ENCODE data around the gene TTLL3.

TTLL3 gene

GRCh38 chr3:9808345-9809037, 1.6 kb upstream of the TTLL3 start:
- DNase-seq, result peak; percentile 36

DNA sequence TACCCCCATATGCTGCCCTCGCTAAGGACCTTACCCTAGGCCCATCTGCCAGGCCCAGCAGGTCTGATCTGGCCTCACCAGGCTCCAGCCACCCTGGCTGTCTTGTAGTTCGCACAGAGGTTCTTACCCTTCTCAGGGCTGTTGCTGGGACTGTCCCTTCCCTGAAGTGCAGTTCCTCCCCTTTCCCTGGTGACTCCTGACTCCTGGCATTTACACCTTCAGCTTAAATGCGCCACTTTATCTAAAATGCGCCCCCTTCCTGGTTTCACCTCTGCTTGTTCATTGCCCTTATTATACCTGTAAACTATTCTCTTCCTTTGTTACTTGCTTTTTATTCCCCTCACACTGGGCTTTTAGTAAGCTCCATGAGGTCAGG, 835 bp upstream of the TTLL3 start:
- DNase-seq, result no peak

DNA sequence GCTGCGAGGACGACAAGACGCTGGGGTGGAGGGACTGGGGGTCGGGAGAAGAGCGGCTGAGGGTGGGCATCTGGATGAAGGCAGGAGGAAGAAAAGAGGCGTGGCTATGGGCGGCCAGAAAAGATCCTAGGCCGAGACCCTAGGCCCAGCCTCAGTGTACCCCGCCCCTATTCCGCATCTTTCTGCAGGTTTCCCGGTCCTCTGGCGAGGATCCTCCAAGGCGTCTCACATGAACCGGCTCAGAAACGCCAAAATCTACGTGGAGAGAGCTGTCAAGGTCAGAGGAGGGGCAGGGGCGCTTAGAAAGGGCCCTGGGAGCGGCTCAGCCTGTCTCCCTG, 340 bp downstream of the TTLL3 start:
- DNase-seq, result no peak

- no peak for DNase-seq
Measured at GRCh38 chr3:9810846-9811245, 784 bp downstream of the TTLL3 start.

GRCh38 chr3:9812870-9813483, 2.9 kb downstream of the TTLL3 start:
- DNase-seq, result no peak

- no peak for DNase-seq
Measured at GRCh38 chr3:9815986-9816385, 5.9 kb downstream of the TTLL3 start.

- no peak for DNase-seq
Measured at GRCh38 chr3:9817436-9817835, 7.4 kb downstream of the TTLL3 start.

DNA sequence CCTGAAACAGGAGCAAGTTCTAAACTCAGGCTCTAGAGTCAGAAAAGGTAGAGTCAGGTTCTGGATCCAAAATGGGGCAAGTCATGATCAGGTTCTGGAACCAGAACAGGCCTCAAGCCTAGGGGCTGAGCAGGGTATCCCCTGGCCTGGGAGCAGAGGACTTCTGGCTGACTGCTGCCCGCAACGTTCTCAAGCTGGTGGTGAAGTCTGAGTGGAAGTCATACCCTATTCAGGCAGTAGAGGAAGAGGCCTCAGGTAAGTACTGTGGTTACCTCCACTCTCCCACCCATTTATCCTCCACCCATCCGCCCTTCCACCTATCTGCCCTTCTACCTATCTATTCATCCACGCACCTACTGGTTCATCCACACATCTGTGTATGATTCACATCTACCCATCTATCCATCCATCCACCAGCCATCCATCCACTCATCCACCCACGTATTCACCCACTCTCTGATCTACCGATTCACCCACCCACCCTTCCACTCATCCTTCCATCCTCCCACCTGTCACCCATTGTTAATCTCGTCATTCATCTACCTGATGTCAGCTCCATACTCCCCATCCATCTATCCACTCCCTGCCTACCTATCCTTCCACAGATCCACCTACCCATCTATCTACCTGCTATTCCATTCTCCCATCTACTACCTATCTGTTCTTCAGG, 8.7 kb downstream of the TTLL3 start:
- DNase-seq, result no peak

DNA sequence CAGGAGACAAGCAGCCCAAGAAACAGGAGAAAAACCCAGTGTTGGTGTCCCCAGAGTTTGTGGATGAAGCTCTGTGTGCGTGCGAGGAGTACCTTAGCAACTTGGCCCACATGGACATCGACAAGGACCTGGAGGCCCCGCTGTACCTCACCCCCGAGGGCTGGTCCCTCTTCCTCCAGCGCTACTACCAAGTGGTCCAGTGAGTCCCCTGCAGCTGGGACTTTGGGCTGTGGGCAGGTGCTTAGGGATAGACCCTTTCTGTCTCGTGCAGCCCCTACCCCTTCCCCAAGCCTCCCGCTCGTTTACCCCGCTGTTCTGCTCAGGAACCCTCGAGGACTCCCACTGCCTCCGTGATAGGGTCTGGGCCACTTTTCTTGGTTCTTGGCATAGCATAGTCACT, 10.5 kb downstream of the TTLL3 start:
- DNase-seq, result no peak

DNA sequence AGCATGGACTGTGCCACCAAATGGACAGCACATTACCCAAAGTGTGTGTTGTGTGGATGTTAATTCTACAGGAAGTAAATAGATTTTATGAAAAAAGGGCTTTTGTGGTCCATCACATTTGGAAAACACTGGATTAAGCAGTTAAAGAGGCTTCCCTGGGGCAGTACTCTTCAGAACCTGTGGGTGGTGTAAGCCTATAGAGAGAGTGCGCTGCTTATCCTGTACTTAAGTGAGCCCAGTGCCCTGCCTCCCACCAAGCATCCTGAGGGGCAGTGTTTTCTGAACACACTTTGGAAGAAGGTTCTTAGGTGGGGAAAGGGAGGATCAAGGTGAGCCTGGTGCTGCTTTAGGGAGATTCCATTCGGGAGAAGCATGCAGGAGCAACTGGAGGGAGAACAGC, 10.9 kb downstream of the TTLL3 start:
- no peak for DNase-seq

DNA sequence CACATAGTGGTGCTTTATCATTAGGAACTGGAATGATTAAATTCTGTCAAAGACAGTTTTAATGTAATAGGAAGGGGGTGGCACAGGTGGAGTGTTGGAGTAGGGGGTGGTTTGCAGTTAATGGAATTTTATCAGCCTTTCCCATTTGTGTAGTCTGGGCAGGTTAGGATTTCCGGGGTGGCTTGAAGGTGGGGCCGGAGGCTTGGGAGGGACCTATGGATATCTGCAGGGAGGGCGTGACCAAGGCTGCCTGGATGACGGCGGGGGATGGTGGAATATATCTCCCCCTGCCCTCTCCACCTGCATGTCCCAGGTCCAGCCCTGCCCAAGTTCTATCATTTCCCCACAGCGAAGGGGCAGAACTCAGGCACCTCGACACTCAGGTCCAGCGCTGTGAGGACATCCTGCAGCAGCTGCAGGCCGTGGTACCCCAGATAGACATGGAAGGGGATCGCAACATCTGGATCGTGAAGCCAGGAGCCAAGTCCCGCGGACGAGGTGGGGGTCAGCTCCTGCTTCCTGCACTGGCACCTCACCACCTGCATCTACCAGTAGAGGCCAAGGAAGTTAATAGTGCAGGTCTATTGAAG, 15.5 kb downstream of the TTLL3 start:
- DNase-seq, result no peak

DNA sequence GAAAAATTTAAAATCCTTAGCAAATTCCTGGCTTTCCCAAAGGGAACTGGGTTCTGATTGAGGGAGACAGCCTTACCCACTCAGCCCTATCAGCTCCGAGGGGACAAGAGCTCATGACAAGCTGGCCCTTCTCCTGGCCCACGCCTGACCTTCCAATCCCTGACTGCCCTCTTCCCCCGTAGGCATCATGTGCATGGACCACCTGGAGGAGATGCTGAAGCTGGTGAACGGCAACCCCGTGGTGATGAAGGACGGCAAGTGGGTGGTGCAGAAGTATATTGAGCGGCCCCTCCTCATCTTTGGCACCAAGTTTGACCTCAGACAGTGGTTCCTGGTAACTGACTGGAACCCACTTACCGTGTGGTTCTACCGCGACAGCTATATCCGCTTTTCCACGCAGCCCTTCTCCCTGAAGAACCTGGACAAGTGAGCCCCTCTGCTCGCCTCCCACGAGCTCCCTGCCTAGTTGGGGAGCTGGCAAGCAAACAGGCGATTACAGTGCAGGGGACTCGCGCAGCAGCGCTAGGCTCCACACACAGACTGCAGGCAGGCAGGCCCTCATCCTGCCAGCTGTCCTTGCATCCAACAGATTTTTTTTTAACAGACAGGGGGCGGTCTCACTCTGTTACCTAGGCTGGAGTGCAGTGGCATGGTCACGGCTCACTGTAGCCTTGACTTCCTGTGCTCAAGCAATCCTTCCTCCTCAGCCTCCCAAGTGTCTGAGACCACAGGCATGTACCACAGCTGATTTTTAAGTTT, 16.9 kb downstream of the TTLL3 start:
- peak; percentile 61 for DNase-seq

DNA sequence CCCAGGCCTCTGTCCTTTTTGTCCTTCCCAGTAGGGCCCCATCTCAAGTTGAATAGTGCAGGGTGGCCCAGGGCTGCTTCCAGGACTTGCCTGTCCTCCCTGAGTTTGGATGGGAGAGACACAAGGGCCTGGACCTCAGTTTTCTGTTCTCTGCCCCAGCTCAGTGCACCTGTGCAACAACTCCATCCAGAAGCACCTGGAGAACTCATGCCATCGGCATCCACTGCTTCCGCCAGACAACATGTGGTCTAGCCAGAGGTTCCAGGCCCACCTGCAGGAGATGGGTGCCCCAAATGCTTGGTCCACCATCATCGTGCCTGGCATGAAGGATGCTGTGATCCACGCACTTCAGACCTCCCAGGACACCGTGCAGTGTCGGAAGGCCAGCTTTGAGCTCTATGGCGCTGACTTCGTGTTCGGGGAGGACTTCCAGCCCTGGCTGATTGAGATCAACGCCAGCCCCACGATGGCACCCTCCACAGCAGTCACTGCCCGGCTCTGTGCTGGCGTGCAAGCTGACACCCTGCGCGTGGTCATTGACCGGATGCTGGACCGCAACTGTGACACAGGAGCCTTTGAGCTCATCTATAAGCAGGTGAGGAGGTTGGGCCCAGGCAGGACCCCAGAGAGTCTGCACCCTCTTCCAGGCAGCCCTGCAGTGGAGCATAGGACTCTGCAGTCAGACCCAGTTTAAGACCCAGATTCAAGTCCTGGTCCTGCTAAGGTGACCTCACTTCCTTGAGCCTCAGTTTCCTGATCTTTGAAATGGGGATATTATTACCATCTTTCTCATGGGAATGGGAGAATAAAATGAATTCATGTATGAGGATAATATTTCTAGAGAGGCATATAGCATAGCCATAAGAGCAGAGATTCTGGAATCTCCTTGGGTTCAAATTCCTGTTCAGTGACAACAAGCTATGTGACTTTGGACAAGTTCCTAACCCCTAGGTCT, 19.0 kb downstream of the TTLL3 start:
- DNase-seq, result no peak

DNA sequence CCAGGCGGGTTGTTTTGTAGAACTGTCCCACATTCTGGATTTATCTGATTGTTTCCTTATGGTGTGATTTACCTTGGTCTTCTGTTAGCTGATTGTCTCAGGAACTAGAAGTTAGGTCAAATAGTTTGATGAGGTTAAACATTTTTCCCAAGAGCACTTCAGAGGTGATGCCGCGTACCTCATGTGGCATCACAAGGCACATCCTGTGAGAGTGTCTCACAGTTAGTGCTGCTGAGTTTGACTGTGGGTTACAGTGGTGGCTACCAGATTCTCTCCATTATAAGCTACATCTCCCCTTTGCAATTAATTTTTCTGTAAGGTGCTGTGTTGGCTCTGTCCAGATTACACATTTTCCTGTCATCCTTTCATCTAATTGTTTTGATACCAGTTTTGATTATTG, 21.2 kb downstream of the TTLL3 start:
- DNase-seq, result no peak

GRCh38 chr3:9833078-9833477, 23.0 kb downstream of the TTLL3 start:
- DNase-seq, result no peak

DNA sequence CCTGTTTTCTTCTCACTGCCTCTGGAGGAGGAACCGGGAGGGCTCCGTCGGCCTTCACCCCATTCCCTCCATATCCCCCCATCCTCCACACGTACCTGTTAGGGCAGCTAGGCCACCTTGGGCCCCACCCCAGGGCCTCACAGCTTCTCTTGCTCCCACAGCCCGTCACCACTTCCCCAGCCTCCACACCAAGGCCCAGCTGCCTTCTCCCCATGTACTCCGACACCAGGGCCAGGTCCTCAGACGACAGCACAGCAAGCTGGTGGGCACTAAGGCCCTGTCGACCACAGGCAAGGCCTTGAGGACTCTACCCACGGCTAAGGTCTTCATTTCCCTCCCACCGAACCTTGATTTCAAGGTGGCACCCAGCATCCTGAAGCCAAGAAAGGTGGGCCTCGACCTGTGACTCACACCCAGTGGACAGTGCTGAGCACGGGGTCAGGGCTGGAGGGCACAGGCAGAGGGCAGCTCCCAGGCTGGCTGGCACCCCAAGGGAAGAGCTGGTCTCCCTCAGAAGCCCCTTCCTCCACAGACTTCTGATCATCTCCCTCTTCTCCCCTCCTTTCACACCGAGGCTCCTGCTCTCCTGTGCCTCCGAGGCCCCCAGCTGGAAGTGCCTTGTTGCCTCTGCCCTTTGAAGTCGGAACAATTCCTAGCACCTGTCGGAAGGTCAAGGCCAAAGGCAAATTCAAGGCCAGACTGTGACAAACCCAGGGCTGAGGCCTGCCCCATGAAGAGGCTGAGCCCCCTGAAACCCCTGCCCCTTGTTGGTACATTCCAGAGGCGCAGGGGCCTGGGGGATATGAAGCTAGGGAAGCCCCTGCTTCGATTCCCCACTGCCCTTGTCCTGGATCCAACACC, 24.7 kb downstream of the TTLL3 start:
- no peak for DNase-seq

DNA sequence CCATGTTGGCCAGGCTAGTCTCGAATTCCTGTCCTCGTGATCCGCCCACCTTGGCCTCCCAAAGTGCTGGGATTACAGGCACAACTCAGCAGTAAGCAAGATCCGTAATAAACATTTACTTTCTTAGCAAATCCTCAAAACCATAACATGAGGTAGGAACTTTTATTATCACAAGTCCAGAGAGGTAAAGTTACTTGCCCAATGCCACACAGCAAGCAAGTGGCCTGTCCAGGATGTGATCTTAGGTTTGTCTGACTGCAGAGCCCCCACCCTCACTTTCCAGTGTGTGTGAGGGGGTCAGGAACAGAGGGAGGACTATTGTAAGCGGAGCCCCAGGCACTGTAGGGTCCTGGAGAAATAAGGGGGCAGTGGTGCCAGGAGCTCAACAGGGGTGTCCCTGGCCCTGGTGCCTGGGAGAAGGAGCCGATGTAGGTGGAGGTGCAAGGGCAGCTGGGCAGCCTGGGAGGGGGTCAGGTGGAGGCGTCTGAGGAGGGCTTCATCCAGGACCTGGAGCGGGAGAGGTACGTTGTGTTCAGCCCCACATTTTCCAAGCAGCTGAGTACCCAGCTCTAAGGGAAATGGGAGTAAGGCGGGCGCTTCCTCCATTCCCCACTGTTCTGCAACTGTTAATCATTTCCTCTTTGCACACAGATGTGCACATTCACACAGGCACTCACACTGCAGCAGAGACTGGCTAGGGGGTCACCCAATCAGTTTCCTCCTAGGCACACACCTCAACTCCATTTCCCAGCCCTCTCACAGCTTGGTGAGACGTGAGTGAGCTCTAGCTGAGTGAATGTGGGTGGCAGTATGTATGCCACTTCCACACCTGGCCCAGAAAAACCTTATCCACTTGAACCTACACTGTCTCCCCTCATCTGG, 27.9 kb downstream of the TTLL3 start:
- DNase-seq, result peak; percentile 69

- no peak for DNase-seq
Measured at GRCh38 chr3:9838856-9839255, 28.8 kb downstream of the TTLL3 start.

DNA sequence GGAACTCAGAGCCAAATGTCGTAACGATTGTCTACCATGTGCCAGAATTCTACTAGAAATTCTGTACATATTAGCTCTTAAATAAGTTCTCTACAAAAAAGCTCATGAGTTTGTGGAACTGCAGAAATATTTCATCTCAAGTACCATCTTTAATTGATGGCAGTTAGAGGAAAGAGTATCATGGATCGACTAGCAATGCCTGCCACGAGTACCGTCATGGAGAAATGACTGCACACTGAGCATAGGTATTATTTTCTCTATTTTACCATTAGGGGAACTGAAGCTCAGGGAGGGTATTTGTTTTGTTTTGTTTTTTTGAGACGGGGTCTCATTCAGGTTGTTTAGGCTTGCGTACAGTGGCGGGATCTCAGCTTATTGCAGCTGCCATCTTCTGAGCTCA, 31.0 kb downstream of the TTLL3 start:
- no peak for DNase-seq

Data from MV-4-11 (cell line).